HPDE6-E6E7 (cell line): ENCODE results near the gene ARHGAP10.
"Not testable (repeated sequence)": the region's sequence is repeated elsewhere in the genome, so short reads cannot be mapped to it uniquely, and the experiment has no call there.

Experiments used
- DNase-seq: peaks from one replicate; pipeline ENCODE4 v3.0.0; 2011; ENCODE audit warnings: missing footprints; ENCODE audit errors: extremely low spot score

ARHGAP10 gene

DNA sequence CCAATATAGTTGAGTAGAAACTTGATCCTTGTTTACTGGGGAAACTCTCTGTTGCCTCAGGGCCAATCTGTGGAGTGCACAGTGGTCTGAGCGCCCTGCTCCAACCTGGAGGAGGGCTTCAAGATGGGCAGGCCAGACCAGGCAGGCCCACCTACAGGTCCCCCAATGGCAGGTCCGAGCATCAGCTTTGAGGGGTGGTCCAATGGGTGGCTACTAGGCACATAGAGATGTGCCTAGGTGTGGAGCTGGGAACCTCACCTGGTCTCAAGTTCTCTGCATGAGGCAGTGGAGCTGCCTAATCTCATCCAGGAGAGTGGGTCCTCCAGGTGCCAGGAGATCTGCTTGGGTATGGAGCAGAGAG lies 252.9 kb downstream of the ARHGAP10 start:
- no peak for DNase-seq

DNA sequence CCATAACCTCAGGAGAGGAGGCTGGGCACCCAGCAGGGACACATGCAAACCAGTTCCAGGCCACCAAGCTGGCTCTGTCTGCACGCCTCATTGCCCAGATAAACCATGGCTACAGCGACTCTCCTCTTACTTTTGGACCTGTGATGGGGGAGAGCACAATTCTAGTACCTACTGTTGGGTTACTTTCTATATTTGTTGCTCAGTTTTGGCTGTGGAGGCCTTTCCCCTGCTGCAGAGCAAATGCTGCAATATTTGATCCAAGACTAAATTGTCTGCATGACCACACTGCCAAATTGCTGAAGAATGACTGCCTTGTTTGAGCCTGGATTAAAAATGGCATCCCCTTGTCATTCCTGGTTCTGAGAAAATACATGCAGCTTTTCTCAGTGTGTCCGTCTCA lies 253.5 kb downstream of the ARHGAP10 start:
- DNase-seq: no peak

DNA sequence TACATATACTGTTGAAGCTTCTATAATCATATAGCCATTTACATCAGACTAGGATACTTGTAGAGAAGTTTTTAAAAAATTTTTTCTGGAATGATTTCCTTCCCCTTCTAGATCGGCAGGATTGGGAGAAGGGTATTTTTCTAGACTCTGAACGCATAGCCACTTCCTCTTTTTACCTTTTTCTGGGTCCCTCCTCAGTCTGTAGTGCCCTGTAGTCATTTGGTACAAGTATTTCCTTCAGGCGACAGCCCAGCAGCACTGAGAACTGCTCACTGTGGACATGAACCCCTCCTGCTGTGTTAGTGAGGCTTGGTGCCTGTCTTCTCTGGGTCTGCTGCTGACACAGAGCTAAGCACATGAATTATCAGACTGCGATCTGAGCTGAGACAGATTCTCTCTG lies 255.4 kb downstream of the ARHGAP10 start:
- DNase-seq: no peak

DNA sequence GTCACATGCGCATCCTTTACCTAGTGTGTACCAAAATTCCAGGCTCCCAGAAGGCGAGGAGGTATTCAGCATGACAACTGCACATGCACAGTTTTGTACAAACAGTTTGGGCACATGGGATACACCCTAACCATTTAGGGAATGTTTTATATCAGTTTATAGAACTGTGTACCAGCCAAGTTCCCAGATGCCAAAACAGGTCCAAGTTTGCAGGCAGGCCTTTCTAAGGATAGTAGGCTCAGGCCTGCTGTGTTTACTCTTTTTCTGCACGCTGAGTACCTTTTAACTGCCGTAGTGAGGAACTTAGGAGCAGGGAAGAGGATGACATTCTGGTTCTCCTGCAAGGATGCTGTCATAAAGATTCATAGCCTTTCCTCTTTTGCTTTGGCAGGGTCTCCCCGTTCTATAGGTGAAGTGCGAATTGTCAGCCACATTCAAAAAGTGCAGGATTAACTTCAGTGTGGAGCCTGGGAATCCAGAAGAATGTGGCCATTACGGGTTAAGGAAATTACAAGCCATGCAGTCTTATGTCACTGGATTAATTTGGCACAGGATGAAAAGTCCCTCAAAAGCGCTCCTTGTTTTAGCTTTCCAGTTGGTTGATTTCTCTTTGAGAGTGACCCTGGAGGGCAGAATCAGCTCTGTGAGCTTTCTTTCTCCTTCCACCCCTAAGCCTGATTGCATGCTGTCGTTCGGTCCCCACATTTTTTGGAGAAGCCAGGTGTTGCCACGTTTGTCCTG lies 259.8 kb downstream of the ARHGAP10 start:
- no peak for DNase-seq

DNA sequence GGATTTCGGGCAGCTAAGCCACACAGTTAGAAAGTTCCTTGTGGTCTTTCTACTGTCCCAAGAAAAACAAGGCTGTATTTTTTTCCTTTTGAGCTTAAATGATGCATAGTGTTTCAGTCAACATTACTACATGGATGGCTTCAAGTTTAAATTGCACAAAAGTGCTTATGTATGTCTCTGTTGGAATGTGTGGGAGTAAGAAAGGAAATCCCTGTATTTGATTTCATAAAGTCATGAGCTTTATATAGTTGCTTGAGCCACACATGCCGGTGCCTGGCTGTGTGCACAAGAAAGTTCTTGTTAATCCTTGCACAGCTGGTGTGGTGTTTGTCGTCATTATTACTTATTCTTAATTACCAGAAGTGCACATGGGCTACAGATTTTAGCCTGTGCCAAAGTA lies 262.2 kb downstream of the ARHGAP10 start:
- DNase-seq: no peak

DNA sequence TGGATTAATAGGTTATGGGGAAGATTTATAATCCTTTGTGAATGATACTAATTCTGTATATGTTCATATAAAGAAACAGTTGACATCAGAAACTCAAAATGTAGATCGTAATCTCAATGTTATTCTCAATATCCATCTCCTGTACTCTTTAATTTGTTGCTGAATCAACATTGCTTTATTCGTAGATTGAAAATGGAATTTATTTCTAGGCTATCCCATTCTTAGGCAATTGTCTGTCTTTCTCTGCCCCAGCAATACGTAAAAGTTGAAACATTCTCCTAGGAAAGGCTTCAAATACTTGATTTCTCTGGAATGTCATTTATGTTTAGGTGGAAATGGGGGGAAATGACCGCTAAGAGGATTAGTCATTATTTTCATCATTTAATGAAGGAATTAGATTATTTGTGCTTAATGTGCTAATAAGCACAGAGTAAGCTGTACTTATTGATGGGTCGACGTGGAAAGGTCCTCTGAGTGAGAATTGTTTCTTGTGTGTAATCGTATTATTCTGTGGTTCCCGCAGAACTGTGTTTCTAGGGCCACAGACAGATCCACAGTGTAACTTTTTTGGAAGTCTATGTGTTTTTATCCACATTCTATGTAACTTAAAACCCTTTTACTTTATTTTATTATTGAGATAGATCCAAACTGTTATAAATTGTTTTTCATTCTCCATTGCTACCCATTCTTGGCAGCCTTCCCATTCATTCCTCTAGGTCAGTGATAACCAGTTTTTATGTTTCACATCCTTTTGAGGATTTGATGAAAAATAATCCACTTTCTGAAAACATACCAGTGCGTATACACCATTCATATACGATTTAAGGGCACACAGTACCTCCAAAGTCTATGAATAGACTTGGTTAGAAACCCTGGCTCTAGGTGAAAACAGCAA lies 262.9 kb downstream of the ARHGAP10 start:
- no peak for DNase-seq

DNA sequence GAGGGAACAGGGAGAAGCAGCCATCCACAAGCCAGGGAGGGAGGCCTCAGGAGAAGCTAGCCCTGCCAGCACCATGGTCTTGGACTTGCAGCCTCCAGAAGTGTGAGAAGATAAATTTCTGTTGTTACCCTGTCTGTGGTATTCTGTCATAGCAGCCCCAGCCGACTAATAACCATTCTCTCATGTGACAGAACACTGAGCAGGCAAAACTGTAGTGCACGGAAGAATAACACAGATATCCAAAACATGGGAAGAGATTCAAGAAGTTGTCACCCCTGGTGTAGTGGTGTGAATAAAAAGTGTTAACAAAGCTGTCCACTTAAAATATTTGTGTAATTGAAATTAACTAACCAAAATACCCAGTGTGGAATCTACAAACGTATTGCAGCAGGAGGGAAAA lies 265.0 kb downstream of the ARHGAP10 start:
- no peak for DNase-seq

DNA sequence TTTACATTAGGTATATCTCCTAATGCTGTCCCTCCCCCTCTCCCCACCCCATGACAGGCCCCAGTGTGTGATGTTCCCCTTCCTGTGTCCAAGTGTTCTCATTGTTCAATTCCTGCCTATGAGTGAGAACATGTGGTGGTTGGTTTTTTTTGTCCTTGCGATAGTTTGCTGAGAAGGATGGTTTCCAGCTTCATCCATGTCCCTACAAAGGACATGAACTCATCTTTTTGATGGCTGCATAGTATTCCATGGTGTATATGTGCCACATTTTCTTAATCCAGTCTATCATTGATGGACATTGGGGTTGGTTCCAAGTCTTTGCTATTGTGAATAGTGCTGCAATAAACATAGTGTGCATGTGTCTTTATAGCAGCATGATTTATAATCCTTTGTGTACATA lies 268.1 kb downstream of the ARHGAP10 start:
- DNase-seq: not testable (repeated sequence)

DNA sequence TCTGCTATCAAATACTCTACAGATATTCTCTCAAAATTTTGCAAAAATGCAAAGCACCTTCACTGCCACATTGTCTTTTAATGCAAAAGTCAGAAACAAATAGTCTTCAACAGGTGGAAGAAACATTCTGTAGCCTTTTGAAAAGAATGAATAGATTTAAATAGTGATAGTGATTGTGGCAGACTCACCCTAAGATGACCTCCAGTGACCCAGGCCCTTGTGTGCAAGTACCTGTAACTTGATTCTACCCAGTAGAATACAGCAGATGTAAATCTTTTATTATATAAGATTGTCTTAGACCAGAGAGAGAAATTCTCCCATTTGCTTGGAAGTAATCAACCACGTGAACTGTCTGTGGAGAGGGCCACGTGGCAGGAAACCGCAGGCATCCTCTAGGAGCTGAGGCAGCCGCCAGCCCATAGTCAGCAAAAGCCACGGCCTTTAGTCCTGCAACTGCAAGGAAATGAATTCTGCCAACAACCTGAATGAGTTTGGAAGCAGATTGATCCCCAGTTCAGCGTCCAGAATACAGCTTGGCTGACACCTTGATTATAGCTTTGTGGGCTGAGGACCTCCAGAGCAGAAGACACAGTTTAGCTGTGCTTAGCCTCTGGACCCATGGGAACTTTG lies 272.5 kb downstream of the ARHGAP10 start:
- no peak for DNase-seq

DNA sequence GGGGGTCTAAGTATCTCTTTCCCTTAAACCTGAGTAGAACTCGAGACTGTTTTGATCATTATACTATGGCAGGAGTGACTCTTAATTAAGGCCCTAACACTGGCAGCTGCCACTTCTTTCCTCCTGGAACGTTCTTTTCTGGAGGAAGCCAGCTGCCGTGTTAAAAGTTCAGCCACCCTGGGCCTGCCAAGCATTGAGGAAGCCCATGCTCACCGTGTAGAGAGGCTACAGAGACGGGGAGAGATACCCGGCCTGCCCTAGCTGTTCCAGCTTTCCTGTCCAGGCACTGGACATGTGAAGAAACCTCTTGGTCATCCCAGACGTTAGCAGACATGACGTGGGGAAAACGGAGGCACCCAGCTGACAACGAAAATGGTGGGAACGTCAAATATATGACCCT lies 274.1 kb downstream of the ARHGAP10 start:
- DNase-seq: no peak

DNA sequence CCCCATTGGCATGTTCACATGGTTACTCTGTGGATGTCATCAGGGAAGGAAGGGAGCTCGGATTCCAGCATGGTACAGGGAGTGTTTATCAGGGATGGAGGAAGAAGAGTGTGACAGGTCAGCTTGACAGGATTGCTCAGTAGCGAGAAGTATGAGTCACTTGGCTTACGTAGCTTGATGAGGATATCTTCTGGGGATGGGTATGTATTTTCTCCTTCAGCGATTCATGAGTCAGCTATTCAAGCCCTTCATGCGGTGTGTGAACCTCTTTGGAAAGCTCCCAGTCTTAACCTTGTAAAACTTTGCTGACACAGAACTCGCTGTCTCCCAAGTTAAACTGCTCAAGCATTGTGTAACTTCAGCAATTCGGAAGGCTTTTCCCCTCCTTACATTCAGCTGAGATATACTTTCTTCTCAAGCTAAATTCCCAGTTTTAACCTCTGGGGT lies 275.4 kb downstream of the ARHGAP10 start:
- DNase-seq: peak; percentile 97

DNA sequence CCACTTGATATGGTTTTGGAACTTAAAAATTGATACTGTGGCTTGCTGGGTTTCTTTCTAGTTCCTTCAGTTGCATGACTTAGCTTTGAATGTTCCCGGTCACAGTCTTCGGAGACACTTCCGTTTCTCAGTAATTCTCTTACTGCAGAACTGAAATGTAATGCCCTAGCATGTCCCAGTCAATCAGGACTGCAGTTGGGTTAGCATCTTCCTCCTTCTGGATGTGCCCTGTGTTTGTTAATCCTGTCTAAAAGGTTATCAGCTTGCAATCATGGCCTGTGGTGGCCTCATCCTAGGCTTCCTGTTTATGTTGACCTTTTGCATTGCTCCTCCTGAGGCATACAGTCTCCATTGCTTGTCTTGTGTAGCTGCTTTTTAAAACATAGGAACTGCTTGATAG lies 275.9 kb downstream of the ARHGAP10 start:
- no peak for DNase-seq

DNA sequence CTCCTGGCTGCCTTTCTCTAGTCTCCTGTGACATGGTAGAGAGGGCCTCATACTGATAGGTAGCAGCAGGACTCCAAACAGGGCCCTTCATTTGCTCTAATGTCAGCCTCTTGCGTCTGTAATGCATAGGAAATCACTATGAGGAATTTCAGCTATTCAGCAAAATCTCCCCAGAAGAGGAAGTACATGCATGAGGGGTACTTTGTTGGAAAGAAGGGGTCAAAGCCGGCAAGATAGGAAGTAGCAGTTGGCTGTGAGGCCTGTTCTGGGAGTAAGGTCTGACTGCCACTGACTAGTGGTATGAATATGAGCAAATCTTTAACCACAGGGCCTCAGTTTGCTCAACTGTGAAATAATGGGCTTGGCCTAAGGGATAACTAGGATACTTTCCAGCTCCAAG lies 283.2 kb downstream of the ARHGAP10 start:
- no peak for DNase-seq

DNA sequence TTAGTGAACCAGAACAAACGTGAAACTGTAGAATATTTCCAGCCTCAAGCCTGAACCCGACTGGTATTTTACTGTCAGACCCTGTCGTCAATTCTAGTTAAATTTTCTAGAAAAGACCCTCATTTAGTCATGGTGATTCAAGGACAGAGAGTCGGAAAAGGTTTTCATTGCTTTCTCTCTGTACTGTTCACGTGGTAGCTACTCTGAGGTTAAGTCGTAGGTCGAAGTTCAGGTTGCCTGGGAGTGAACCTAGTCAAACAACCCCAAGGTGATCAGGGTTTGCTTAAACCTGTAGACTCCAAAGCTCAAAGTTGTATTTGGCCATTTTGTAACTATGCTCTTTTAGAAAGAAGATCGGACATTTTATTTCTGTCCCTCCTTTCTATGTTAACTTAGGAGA lies 283.6 kb downstream of the ARHGAP10 start:
- no peak for DNase-seq

DNA sequence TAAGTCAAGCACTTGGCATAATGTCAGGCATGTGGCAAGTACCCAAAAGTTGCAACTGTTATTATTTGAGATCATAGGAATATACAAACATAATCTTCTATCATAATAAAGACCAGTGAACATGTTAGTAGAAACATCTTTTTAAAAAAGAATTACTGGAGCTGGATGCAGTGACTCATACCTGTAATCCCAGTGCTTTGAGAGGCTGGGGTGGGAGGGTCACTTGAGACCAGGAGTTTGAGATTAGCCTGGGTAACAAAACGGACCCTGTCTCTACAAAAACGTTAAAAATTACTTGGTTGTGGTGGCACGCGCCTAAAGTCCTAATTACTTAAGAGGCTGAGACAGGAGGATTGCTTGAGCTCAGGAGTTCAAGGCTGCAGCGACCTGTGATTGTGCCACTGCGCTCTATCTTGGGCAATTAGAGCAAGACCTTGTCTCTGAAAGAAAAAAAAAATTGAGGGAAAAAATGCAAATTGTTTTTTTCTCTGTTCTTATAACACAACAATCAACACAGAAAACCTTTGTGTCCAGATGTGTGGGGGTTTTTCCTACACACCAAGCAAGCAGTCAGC lies 284.3 kb downstream of the ARHGAP10 start:
- DNase-seq: no peak

DNA sequence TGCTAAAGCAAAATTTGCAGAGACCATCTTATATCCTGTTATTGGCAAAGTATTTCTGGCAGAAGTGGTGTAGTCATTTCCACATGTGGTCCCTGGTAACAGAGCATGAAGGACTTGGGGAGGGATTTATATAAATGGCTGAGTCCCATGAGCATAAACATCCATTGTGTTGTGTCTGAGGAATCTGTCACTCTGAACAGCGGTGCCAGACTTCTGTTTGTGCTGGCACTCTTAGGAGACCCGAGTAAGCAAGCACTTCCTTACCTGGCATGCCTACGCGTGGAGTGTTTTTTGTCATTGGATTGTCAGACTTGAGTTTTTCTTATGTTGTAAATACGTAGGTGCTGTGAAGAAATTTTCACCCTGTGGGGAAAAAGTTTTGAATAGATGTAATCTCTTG lies 285.9 kb downstream of the ARHGAP10 start:
- DNase-seq: no peak

DNA sequence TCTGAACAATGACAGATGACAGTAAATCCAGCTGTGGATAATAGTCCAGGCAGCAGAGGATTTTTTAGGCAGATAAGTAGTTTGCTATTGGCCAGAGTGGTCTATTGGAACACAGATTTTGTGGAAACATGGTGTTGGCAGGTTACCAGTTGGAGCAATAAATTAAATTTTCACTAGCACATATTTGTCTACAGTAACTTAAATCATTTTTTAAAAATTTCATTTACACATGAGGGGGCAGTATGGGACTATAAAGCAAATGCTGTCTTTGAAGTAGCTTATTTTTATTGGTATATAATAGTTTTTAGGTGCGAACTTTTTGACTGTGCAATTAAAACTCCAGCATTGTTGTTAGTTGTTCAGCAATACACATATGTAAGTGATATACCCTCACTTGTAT lies 289.8 kb downstream of the ARHGAP10 start:
- no peak for DNase-seq

DNA sequence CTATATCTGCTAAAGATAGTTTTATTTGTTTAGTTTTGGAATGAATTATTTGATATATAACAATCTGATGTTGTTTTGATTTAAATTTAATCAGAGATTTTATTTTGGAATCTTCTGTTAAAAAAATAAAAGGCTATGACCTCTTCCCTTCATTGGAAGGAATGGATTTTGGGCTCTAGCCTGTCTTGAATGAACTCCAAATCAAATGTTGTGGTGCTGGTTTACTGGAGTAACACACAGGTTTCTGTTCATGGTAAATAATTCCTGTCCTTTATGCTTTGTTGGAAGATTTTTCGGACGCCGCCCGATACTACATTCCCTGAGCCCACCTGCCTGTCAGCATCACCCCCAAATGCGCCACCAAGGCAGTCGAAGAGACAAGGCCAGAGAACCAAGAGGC lies 291.1 kb downstream of the ARHGAP10 start:
- DNase-seq: no peak

DNA sequence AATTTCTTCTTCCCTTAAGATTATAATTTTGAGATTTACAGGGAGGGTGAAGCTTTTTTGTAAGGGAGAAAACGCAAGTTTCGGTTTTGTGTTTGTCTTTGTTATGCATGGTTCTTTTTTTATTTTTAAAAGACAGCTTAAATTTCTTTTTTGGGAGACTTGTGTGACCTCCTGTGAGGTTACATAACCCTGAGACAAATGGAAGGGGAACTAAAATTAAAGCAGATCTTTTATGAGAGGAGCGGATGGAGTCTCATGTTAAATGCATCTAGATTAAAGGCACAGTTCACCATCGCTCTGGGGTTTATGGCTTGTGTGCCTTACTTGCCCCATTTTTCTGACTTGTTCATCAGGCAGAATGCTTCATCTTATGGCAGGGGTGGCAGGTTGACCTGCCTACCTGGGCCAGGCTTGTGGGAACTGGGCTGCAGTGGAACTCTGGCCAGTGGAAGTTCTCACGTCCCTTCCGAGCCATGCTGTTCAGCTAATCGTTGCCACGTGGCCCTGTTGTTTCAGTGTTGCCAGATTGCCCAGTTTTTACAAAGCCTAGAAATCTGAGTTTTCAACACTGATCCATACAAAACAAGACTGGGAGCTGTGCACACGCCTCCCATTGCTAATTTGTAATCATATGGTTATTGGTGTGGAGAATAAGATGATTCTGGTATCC lies 291.8 kb downstream of the ARHGAP10 start:
- DNase-seq: no peak

DNA sequence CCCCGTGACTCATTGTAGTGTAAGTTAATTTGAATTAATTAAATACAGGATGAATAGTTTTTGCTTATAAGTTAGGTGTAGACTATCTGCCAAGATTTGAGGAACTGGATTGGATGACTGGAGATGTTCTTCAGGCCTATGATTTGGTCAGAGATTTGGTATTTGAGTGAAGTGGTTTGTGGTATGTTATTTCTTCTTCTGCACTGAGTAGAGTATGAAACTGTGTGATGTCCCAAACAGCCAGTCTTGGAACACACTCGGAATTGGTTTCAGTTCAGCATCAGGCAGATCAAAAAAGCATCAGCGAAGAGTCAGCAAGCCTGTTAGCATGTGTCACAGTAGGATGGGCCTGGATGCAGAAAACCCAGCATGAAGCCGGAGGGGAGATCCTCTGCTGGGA lies 294.1 kb downstream of the ARHGAP10 start:
- DNase-seq: no peak

DNA sequence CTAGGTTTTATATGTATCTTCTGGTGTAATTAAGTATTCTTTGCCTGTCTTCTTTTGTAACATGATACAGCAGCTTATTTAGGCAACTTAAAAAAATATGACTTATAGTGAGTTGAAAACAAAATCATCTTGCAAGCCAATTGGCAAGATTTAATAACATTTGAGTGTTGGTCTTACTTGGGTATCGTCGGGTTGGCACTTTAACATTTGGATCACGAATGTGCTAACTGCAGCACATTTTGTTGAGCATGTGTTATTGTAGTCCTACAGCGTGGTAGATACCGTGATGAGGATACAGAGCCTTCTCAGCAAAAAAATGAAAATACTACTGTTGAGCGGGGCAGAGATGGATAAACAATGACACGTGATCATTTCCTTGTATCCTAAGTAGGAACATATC lies 295.3 kb downstream of the ARHGAP10 start:
- DNase-seq: no peak

DNA sequence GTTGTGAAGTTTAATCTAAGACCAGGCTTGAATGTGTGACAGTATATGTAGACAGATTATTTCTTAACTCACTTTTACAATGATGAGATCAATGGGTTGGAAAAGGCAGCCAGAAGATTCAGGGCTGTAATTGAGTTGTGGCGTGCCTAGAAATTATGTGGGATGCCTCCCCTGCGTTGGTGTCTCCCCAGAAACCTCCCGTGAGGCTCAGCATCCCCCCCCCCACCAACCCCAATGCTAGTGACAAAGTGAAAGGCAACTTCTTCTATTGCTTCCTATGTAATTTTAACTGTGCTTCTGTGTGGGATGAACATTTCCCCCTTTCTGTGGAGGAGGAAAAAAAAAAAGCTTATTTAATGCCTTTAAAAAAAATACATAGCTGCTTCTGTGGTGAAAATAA lies 297.9 kb downstream of the ARHGAP10 start:
- DNase-seq: no peak
